IPS DF 4.7 (cell line): ENCODE results near the gene PLD2.
"Not testable (repeated sequence)": the region's sequence is repeated elsewhere in the genome, so short reads cannot be mapped to it uniquely, and the experiment has no call there.

Source experiments
- DNase-seq: peaks from one replicate; pipeline ENCODE4 v3.0.0-alpha.2; 2013; ENCODE audit warnings: low spot score; ENCODE audit errors: extremely low read depth

PLD2 gene

GRCh38 chr17:4856937-4857314 lies 50.0 kb downstream of the PLD2 start:
- no peak for DNase-seq

- not testable (repeated sequence) for DNase-seq
Observed at GRCh38 chr17:4857347-4857746, 50.4 kb downstream of the PLD2 start.

GRCh38 chr17:4858068-4858881 lies 51.3 kb downstream of the PLD2 start:
- no peak for DNase-seq

- DNase-seq, result no peak
Observed at GRCh38 chr17:4858882-4859260, 51.9 kb downstream of the PLD2 start.

- no peak for DNase-seq
Observed at GRCh38 chr17:4859816-4860625, 53.1 kb downstream of the PLD2 start.

GRCh38 chr17:4860651-4861050 lies 53.7 kb downstream of the PLD2 start:
- no peak for DNase-seq

GRCh38 chr17:4861052-4861451 lies 54.1 kb downstream of the PLD2 start:
- DNase-seq, result no peak

GRCh38 chr17:4862720-4863119 lies 55.8 kb downstream of the PLD2 start:
- no peak for DNase-seq

GRCh38 chr17:4863321-4863720 lies 56.4 kb downstream of the PLD2 start:
- no peak for DNase-seq

- DNase-seq, result not testable (repeated sequence)
Observed at GRCh38 chr17:4867535-4867934, 60.6 kb downstream of the PLD2 start.

GRCh38 chr17:4869058-4869998 lies 62.4 kb downstream of the PLD2 start:
- not testable (repeated sequence) for DNase-seq

- no peak for DNase-seq
Observed at GRCh38 chr17:4870855-4871254, 63.9 kb downstream of the PLD2 start.

GRCh38 chr17:4872786-4873185 lies 65.8 kb downstream of the PLD2 start:
- DNase-seq, result no peak
